Stimulated activated CD4-positive, alpha-beta T cell treated with anti-CD3 and anti-CD28 coated beads, Interleukin-1b, Interleukin-23, amount 100 ng/mL, for 24 hours (primary cell): ENCODE measurements around the gene PRKCE.

Experiments
- DNase-seq, 4 experiments: peaks; one replicate each; pipeline ENCODE4 v3.0.0-alpha.2; 2020; ENCODE audit warnings: low read depth in 4 of 4, low spot score in 1 of 4

Gene PRKCE

GRCh38 chr2:45953376-45954027, 302.0 kb downstream of the PRKCE start:
- DNase-seq: no peak

- no peak for DNase-seq
Measured at GRCh38 chr2:45954233-45954850, 302.9 kb downstream of the PRKCE start.

- no peak for DNase-seq
Measured at GRCh38 chr2:45957533-45958227, 306.2 kb downstream of the PRKCE start.

GRCh38 chr2:45960057-45960863, 308.8 kb downstream of the PRKCE start:
- no peak for DNase-seq

- DNase-seq: no peak
Measured at GRCh38 chr2:45962177-45962921, 310.9 kb downstream of the PRKCE start.

GRCh38 chr2:45963816-45964215, 312.3 kb downstream of the PRKCE start:
- DNase-seq: no peak

- DNase-seq: no peak
Measured at GRCh38 chr2:45964223-45964841, 312.9 kb downstream of the PRKCE start.

- no peak for DNase-seq
Measured at GRCh38 chr2:45964906-45965305, 313.4 kb downstream of the PRKCE start.

- no peak for DNase-seq
Measured at GRCh38 chr2:45965871-45966498, 314.5 kb downstream of the PRKCE start.

GRCh38 chr2:45968946-45969584, 317.6 kb downstream of the PRKCE start:
- no peak for DNase-seq

- no peak for DNase-seq
Measured at GRCh38 chr2:45973426-45973825, 322.0 kb downstream of the PRKCE start.

- no peak for DNase-seq
Measured at GRCh38 chr2:45974056-45974455, 322.6 kb downstream of the PRKCE start.

- no peak for DNase-seq
Measured at GRCh38 chr2:45974762-45975408, 323.4 kb downstream of the PRKCE start.

- DNase-seq: no peak
Measured at GRCh38 chr2:45975752-45976517, 324.5 kb downstream of the PRKCE start.

GRCh38 chr2:45978302-45978859, 326.9 kb downstream of the PRKCE start:
- DNase-seq: no peak

GRCh38 chr2:45979065-45979464, 327.6 kb downstream of the PRKCE start:
- DNase-seq: no peak

- no peak for DNase-seq
Measured at GRCh38 chr2:45980161-45980865, 328.8 kb downstream of the PRKCE start.
